K562 (cell line): ENCODE results near the gene NAT10. TPM values are rescaled to one million over a fixed set of nuclear protein-coding genes. Genes with fewer than 3 reads are reported as not detected.

Experiments
- ATAC-seq: fragments of 200-7000 bp; cut with Tn5 transposase; 3 replicates; pipeline ENCODE4 v1.9.1; 2020; ENCODE audit warnings: moderate library complexity
- BruUV-seq: library from RNA; stranded (reverse); fragments of 400-500 nt; replicated peaks from 2 replicates; lab custom pipeline; 2021; lab: Mats Ljungman, UMichigan
- CTCF ChIA-PET: fragments of 300-600 bp; formaldehyde crosslinking; extraction: SDS; loops from one replicate; lab custom pipeline; 2021; ENCODE audit warnings: low intra/inter-chr PET ratio; lab: Yijun Ruan, JAX
- POLR2A ChIA-PET: fragments of 300-600, 350-650 bp; sonication (Branson Sonifier 250); formaldehyde crosslinking; extraction: SDS; loops from one replicate; lab custom pipeline; 2021; ENCODE audit warnings: antibody characterized with exemption, inconsistent platforms; lab: Yijun Ruan, JAX
- DNase-seq, 4 experiments: peaks; one replicate each; pipeline versions ENCODE4 v3.0.0 to v3.0.0-alpha.2; 2011 to 2018; ENCODE audit warnings: low spot score in 3 of 4, mixed read lengths in 3 of 4; ENCODE audit errors: extremely low read depth in 1 of 4
- FAIRE-seq: peaks from 2 replicates; lab custom pipeline; 2011; peaks lifted over from hg19 to GRCh38; lab: Jason Lieb, UNC
- H2AFZ ChIP-seq: 2 replicates; pipeline ENCODE4 v1.6.0; 2011; ENCODE audit warnings: low read depth, low read length, control low read depth, inconsistent platforms
- H3K27ac ChIP-seq: fragments of 200-600 bp; 3 replicates; pipeline ENCODE4 v1.8.0; 2011; ENCODE audit warnings: low read depth, mild to moderate bottlenecking, control low read depth, inconsistent platforms, low read length, moderate library complexity, mixed read lengths; ENCODE audit errors: extremely low read depth
- H3K27me3 ChIP-seq, 2 experiments: fragments of 300-600 bp in 1 of 2; 2 replicates in 1 of 2; 3 replicates in 1 of 2; pipeline versions ENCODE4 v1.6.0 to v1.8.0; 2011; ENCODE audit warnings: inconsistent platforms in 2 of 2, low read length in 2 of 2, mild to moderate bottlenecking in 1 of 2, mixed read lengths in 1 of 2, moderate library complexity in 1 of 2; ENCODE audit not compliant: control insufficient read depth in 2 of 2, insufficient read depth in 2 of 2
- H3K36me3 ChIP-seq: fragments of 300-600 bp; 3 replicates; pipeline ENCODE4 v1.8.0; 2011; ENCODE audit warnings: mild to moderate bottlenecking, low read length, inconsistent platforms; ENCODE audit not compliant: control insufficient read depth, insufficient read depth
- H3K4me1 ChIP-seq, 2 experiments: fragments of 200-600 bp in 1 of 2; replicated peaks in 1 of 2; 2 replicates in 1 of 2; 3 replicates in 1 of 2; pipeline versions ENCODE4 v1.5.1 to v1.8.0; 2011; ENCODE audit warnings: inconsistent platforms in 2 of 2, low read length in 2 of 2, mild to moderate bottlenecking in 1 of 2, mixed read lengths in 1 of 2, moderate library complexity in 1 of 2; ENCODE audit not compliant: control insufficient read depth in 2 of 2, insufficient read depth in 2 of 2
- H3K4me2 ChIP-seq: 2 replicates; pipeline ENCODE4 v1.6.1; 2011; ENCODE audit warnings: low read length, control low read depth, inconsistent platforms, mixed read lengths; ENCODE audit not compliant: insufficient read depth
- H3K4me3 ChIP-seq: fragments of 200-600 bp; sonication (generic), shearing (Covaris generic); 2 replicates; pipeline ENCODE4 v1.5.1; 2016; ENCODE audit warnings: control low read depth, inconsistent platforms
- H3K79me2 ChIP-seq: fragments of 200-600 bp; 3 replicates; pipeline ENCODE4 v1.8.0; 2011; ENCODE audit warnings: low read length, inconsistent platforms; ENCODE audit not compliant: control insufficient read depth, insufficient read depth
- H3K9ac ChIP-seq, 2 experiments: 2 replicates each; pipeline versions ENCODE4 v1.6.0 to v1.6.1; 2011; ENCODE audit warnings: low read depth in 2 of 2, low read length in 2 of 2, control low read depth in 1 of 2, inconsistent platforms in 1 of 2, mild to moderate bottlenecking in 1 of 2, mixed read lengths in 1 of 2; ENCODE audit not compliant: insufficient read depth in 1 of 2
- H3K9me1 ChIP-seq: one replicate; pipeline ENCODE4 v1.6.0; 2011; ENCODE audit warnings: inconsistent platforms, mild to moderate bottlenecking, low read length, moderate library complexity; ENCODE audit not compliant: control insufficient read depth, insufficient read depth
- H3K9me3 ChIP-seq: replicated peaks from 2 replicates; pipeline ENCODE4 v1.5.1; 2011; ENCODE audit warnings: low read depth, low read length, inconsistent platforms; ENCODE audit not compliant: control insufficient read depth, insufficient read depth
- H4K20me1 ChIP-seq: replicated peaks from 2 replicates; pipeline ENCODE4 v1.6.1; 2011; ENCODE audit warnings: low read length, inconsistent platforms, mixed read lengths; ENCODE audit not compliant: control insufficient read depth, insufficient read depth
- BRCA1 ChIP-seq, 2 experiments: fragments of 450-650 bp in 1 of 2; sonication (generic) in 1 of 2; formaldehyde crosslinking in 1 of 2; IDR thresholded peaks; 2 replicates each; pipeline versions ENCODE4 v1.5.0 to v1.6.1; 2017 to 2020; ENCODE audit warnings: mild to moderate bottlenecking in 1 of 2, missing genetic modification reagents in 1 of 2
- EZH2 ChIP-seq: IDR thresholded peaks from 2 replicates; pipeline ENCODE4 v1.6.1; 2012; ENCODE audit warnings: low read depth, mild to moderate bottlenecking, inconsistent platforms, low read length, borderline replicate concordance
- MBD2 ChIP-seq: sonication (generic); IDR thresholded peaks from 2 replicates; pipeline ENCODE4 v1.6.1; 2016; ENCODE audit warnings: low read depth, borderline replicate concordance
- NFYB ChIP-seq: IDR thresholded peaks from 2 replicates; pipeline ENCODE4 v1.6.1; 2011; ENCODE audit warnings: mild to moderate bottlenecking, moderate library complexity; ENCODE audit not compliant: insufficient read length; ENCODE audit errors: extremely low read depth
- VEZF1 ChIP-seq: fragments of 200-800 bp; sonication (Bioruptor generic); IDR thresholded peaks from 2 replicates; pipeline ENCODE4 v1.6.1; 2017; ENCODE audit warnings: missing genetic modification characterization, missing compliant biosample characterization
- ZNF143 ChIP-seq: sonication (generic); formaldehyde crosslinking; IDR thresholded peaks from 2 replicates; pipeline ENCODE4 v1.9.0; 2022; ENCODE audit warnings: mild to moderate bottlenecking, missing genetic modification reagents
- ZNF778 ChIP-seq: fragments of 450-650 bp; formaldehyde crosslinking; IDR thresholded peaks from 2 replicates; pipeline ENCODE4 v1.4.0; 2020; ENCODE audit warnings: mild to moderate bottlenecking, moderate library complexity
- WGBS: fragments of 100-300 bp; shearing (Covaris generic); methylation state at CpG from one replicate; pipeline ENCODE4 v1.1.6; 2016; ENCODE audit warnings: low coverage, mixed read lengths; ENCODE audit not compliant: insufficient coverage; ENCODE audit errors: missing lambda C conversion rate; 5-methylcytosine and 5-hydroxymethylcytosine counted together
- in situ Hi-C: fragments of 300-500 bp; cut with MboI; formaldehyde crosslinking; loops from 4 replicates; pipeline ENCODE4 v1.15.0; 2018; ENCODE audit warnings: inconsistent platforms, mixed read lengths
- intact Hi-C: fragments of 100-400 bp; cut with micrococcal nuclease; formaldehyde crosslinking; loops from 2 replicates; pipeline ENCODE4 v1.14.2; 2022
- polyA plus RNA-seq, 8 experiments: library from polyadenylated mRNA; depleted of rRNA in 4 of 8; stranded (reverse) in 5 of 8; unstranded in 3 of 8; fragments of >200 nt; fragmentation: Nextera tagmentation in 2 of 8; fragmentation: Illumina TruSeq in 1 of 8; extraction: Ambion mirVana in 2 of 8; extraction: Trizol in 1 of 8; gene quantifications; 2 replicates each; pipeline versions ENCODE4 v1.2.1 to v1.2.3, GENCODE V29; 2011 to 2014; ENCODE audit warnings: inconsistent platforms in 1 of 8, missing spikeins in 1 of 8
- total RNA-seq, 7 experiments: library from RNA; depleted of rRNA in 6 of 7; stranded (reverse); fragments of >200 nt in 6 of 7; fragmentation: Illumina TruSeq in 2 of 7; extraction: Trizol in 2 of 7; gene quantifications; 2 replicates each; pipeline versions ENCODE4 v1.2.1 to v1.2.3, GENCODE V29; 2011 to 2021; ENCODE audit warnings: low replicate concordance in 1 of 7
- TF ChIP-seq, protein P1 (sequence below), 2 experiments: fragments of 450-650 bp; formaldehyde crosslinking in 1 of 2; IDR thresholded peaks; 2 replicates each; pipeline versions ENCODE4 v1.4.0 to v1.6.1; 2014 to 2020; ENCODE audit warnings: mild to moderate bottlenecking in 2 of 2, borderline replicate concordance in 1 of 2, low read depth in 1 of 2

The NAT10 gene
- total and polyA plus RNA-seq, 9 of the 15 experiments (the other 6 are each of a cell fraction or from before 2014, with no cell fraction given), result 55.4 to 125 (median 86.3) TPM

- POLR2A ChIA-PET, result interaction anchor here (0.5 to 5.8 kb wide), 6 partner anchors 10 to 133 kb away, joined by 3 to 41 read pairs (median 6); no protein-coding TSS in a partner anchor
- Histone ChIP-seq H4K20me1 (peaks cover 9% of the 10 kb centered on the region), H3K27ac (no peak overlapping the region), H2AFZ (no peak overlapping the region), H3K4me2 (no peak overlapping the region), H3K9me1 (no peaks in the 10 kb centered on the region), H3K36me3 (peaks cover 94% of the 10 kb centered on the region), H3K4me1 (no peaks in the 10 kb centered on the region), H3K27me3 (no peaks in the 10 kb centered on the region), H3K4me3 (no peak overlapping the region), H3K9ac (no peak overlapping the region), H3K79me2 (peaks cover 82% of the 10 kb centered on the region), H3K9me3 (no peaks in the 10 kb centered on the region)
- in situ Hi-C loops (no loop called here), intact Hi-C loops (no loop called here)
- FAIRE-seq (no peak), ATAC-seq (no peak), DNase-seq (no peak)
- no TSS peak for BruUV-seq
- CTCF ChIA-PET, result no interaction called here
- 100% methylated on average over 1 of the region's 2 CpGs for WGBS
- TF ChIP-seq NFYB (no peak), ZNF778 (CRISPR knock-in tag) (no peak), VEZF1 (CRISPR knock-in tag) (no peak), EZH2 (no peak), MBD2 (no peak), ZNF143 (CRISPR knock-in tag) (no peak), BRCA1 (IDR thresholded peaks at IDR 0.05) (no peak), BRCA1 (CRISPR knock-in tag; IDR thresholded peaks at IDR 0.05) (no peak)
- TF ChIP-seq, protein P1, sequence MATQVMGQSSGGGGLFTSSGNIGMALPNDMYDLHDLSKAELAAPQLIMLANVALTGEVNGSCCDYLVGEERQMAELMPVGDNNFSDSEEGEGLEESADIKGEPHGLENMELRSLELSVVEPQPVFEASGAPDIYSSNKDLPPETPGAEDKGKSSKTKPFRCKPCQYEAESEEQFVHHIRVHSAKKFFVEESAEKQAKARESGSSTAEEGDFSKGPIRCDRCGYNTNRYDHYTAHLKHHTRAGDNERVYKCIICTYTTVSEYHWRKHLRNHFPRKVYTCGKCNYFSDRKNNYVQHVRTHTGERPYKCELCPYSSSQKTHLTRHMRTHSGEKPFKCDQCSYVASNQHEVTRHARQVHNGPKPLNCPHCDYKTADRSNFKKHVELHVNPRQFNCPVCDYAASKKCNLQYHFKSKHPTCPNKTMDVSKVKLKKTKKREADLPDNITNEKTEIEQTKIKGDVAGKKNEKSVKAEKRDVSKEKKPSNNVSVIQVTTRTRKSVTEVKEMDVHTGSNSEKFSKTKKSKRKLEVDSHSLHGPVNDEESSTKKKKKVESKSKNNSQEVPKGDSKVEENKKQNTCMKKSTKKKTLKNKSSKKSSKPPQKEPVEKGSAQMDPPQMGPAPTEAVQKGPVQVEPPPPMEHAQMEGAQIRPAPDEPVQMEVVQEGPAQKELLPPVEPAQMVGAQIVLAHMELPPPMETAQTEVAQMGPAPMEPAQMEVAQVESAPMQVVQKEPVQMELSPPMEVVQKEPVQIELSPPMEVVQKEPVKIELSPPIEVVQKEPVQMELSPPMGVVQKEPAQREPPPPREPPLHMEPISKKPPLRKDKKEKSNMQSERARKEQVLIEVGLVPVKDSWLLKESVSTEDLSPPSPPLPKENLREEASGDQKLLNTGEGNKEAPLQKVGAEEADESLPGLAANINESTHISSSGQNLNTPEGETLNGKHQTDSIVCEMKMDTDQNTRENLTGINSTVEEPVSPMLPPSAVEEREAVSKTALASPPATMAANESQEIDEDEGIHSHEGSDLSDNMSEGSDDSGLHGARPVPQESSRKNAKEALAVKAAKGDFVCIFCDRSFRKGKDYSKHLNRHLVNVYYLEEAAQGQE (IDR thresholded peaks at IDR 0.05; ENCODE audit: borderline replicate concordance), result no peak
- TF ChIP-seq, protein P1 (CRISPR knock-in tag; IDR thresholded peaks at IDR 0.05; ENCODE audit: low read depth), result no peak
Measured at GRCh38 chr11:34075178-34075820, 30.1 kb upstream of the NAT10 start.
